IPS-NIHi11 (cell line): ENCODE results near the gene TFDP1.
A peak's percentile ranks its signal among the peaks of the same experiment; 100 is the strongest.
"Not testable (repeated sequence)": the region's sequence is repeated elsewhere in the genome, so short reads cannot be mapped to it uniquely, and the experiment has no call there.

Source experiments
- DNase-seq: peaks from one replicate; pipeline ENCODE4 v3.0.0; 2012; ENCODE audit warnings: mixed read lengths, low spot score

TFDP1 gene

GRCh38 chr13:113551081-113552000, 33.2 kb upstream of the TFDP1 start:
- no peak for DNase-seq

DNA sequence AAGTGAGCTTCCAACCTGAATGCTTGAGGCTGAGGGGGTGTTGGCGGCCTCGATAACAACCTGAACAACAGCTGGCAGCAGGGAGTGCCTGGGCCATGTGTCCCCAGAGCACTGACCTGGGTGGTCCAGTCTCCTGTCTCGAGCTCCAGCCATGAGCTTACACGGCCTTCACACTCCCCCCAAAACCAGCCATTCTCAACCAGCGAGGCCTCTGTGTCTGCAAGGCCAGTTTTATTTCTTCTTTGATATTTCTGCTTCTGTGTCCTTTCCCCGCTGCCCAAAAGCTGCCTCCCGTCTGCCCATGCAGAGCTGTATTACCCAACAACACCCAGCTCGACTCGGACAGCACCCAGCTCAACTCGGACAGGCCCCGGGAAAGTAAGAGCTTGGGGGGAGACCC, 32.5 kb upstream of the TFDP1 start:
- no peak for DNase-seq

- DNase-seq, result no peak
These were observed 31.6 kb upstream of the TFDP1 start for GRCh38 chr13:113552786-113553434.

- DNase-seq, result no peak
These were observed 30.8 kb upstream of the TFDP1 start for GRCh38 chr13:113553511-113554332.

GRCh38 chr13:113554333-113554700, 30.2 kb upstream of the TFDP1 start:
- no peak for DNase-seq

DNA sequence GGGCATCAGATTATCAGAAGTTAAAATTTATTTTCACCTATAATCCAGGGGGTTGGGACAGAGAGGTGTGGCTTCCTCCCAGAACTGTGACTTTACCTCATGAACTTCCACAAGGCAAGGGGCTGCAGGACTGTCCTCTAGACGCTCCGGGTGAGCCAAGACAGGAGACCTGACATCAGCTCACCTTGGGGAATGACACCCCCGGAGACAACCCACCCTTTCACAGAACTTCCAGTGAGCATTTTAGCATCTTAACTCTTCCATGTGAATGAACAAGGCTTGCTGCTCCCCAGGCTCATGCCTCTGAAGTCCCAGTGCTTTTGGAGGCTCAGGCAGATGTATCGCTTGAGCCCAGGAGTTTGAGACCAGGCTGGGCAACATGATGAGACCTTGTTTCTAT, 29.4 kb upstream of the TFDP1 start:
- DNase-seq, result no peak

DNA sequence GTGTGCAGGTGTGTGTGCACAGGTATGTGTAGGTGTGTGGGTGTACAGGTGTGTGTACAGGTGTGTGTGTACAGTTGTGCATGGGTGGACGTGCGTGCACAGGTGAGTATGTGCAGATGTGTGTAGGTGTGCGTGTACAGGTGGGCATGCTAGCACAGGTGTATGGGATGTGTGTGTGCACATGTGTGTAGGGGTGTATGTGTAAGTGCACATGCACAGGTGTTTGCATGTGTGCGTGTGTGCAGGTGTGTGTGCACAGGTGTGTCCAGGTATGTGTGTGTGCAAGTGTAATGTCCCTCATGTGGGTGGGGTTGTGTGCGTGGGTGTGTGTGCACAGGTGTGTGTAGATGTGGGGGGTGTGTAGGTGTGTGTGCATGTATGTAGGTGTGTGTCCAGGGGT, 27.5 kb upstream of the TFDP1 start:
- no peak for DNase-seq

GRCh38 chr13:113558461-113558860, 26.1 kb upstream of the TFDP1 start:
- no peak for DNase-seq

DNA sequence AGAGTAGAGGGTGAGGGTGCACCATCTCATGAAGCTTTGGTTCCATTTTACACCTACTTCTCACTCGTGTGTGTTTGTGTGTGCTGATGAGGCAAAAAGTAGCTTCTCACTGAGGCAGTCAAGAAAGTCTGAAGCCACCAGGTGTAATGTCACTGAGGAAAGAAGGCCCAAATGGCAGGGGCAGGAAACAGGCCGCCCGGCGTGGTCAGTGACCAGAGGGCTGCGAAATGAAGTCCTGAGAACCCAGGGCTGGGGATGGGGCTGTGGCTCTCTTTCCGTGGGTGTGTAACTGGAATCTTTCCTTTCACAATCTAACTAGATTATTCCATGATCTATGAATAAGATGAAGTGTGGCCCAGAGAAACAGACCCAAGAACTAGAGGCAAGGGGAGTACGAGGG, 25.5 kb upstream of the TFDP1 start:
- DNase-seq, result no peak

- DNase-seq, result no peak
These were observed 24.5 kb upstream of the TFDP1 start for GRCh38 chr13:113559901-113560644.

DNA sequence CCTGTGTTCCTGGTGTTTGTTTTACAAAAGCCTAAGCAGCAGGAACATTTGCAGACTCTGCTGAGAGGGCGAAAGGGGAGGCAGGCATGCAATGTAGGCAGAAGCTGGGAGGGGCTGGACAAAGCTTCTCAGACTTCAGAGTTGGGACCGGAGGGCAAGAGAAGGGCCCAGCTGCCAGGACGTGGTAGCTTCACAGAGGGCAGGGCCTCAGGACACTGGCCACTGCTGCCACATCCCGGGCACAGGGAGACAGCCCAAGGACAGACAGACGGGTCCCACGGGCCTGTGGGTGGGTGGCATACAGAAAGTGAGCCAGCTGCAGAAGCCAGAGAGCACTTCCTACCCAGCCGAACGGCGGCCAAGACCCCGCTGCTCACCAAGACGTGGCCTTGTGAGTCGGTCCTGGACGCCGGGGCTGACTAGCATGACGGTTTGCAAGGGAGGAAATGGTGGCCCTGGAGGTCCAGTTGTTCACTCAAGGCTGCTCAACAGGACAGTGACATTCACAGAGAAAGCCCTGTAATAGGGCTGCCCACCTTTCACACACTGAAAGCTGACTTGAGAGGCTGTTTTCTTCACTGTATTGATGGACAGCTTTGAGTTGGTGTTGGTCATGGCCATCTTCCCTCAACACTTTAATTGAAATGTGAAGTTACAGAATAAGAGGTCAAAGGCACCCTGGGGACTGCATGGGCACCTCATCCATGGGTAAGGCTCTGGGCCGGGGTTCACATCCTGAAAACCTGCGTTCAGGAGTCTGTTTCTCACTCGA, 23.7 kb upstream of the TFDP1 start:
- peak; percentile 12 for DNase-seq

DNA sequence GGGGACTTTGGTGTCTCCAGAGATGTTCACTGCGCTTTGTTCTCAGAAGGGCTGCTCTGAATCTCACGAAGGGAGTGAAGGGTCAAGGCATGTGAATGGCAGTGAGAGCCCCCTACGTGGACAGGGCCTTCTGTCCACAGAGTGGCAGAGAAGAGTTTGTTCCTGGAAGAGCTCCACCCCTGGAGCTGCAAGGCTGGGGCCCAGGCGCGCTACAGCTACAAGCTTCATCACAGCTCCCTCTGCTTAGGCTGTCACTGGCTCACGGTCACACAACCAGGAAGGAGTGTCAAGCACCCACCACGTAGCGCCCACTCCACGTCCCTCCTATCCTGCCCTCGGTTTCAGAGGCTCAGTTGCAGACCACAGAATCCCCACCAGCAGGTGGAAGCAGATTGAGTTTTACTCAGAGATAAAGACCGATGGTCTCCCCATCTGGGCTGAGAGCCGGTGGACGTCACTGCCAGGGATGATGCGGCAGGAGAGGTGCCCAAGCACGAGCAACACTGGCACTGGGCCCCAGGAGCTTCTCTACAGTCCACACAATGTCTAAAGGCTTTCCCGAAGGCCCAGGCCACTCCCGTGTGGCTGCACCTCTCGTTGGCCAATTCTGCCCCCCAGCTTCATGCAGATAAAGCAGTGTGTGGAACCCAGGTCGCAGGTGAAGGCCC, 23.0 kb upstream of the TFDP1 start:
- DNase-seq, result no peak

DNA sequence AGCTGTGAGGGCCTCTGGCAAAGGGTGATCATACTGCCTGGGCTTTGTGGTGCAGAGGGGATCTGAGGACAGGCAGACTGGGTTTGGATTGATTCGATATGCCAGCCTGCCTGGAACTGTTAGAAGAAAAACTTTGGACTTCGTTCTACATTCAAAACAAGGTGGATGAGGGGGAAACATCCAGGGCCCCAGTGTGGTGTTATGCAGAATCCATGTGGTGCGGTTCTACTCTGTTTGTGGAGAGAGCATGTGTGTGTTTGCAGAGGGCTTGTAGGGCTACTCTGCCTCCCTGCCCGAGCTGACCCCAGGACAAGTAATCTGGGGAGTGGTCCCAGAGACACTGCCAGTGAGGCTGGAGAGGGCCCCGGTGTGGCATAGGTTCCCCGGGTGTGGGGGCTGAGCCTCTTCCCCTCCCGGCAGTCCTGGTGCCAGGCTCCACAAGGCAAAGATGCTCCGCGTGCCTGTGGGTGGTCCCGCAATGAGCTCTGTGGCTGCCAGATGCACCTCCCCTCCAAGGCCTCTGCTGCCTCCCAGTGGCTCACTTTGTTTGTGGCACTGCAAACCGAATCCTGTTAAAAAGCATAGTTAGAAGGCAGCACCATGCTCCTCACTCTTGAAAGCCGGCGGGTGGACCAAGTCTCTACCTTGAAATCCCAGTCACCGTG, 22.3 kb upstream of the TFDP1 start:
- DNase-seq, result peak; percentile 86

DNA sequence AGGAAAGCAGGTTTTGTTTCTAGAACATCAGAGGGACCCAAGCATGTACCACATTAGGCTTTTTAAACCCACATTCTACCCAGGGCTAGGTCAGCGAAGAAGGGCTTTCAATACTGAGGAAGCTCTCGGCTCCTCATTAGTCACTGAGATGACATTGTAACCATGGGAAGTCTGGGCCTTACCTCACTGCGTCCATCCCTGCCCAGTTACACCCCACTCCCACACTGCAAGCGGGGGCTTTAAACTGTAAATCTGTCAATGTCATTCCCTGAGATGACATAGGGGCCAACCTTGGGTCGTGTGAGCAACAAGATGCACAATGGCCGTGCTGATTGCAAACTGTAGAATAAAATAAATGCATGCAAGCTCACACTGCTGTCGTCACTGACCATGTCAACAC, 21.7 kb upstream of the TFDP1 start:
- no peak for DNase-seq

DNA sequence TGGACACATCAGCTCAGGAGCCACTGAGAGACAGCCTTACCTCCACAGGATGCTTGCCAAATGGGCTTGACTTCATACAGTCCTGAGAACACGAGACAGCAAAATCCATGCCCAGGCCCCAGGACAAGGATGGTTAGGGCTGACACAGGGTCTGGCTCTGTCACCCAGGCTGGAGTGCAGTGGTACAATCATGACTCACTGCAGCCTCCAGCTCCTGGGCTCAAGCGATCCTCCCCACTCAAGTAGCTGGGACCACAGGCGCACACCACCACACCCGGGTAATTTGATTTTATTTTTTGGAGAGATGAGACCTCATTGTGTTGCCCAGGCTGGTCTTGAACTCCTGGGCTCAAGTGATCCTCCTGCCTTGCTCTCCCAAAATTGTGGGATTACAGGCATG, 21.0 kb upstream of the TFDP1 start:
- DNase-seq, result not testable (repeated sequence)

GRCh38 chr13:113564331-113565023, 20.1 kb upstream of the TFDP1 start:
- DNase-seq, result no peak

- DNase-seq, result no peak
These were observed 18.9 kb upstream of the TFDP1 start for GRCh38 chr13:113565526-113566226.

DNA sequence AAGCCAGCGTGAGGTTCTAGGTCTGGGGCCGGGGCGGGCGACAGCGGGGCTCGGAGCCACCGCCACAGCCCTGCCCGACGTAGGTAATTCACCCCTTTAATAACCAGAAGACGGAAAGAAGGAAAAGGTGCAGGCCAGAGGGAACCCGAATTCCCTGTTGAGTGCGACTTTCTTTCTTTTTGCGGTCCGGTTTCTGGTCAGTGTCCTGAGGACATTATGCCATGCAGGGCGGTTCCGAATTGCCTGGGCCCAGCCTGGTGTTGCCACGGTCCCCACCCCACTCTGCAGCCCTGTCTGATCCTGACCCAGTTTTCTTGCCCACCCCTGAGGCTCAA, 18.4 kb upstream of the TFDP1 start:
- DNase-seq, result no peak

DNA sequence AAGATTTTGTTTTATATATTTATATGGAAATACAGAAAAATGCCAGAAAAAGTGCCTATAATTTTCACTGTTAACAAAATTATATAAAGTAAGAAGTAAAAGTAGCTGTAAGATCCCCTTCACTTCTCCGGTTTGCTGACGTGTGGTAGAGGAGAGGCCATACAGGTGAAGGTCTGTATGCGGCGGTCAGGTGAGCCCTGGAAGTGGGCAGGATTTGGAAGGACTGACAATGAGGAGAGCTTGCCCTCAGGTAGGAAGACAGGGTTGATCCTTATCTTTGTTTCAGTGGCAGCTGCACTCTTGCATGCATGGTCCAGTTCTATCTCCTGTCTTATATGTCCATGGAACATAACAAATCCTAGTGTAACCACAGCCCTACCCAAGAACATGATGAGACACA, 16.9 kb upstream of the TFDP1 start:
- no peak for DNase-seq
